ENCODE data around the gene AKAP13. TPM values are rescaled to one million over a fixed set of nuclear protein-coding genes. Genes with fewer than 3 reads are reported as not detected.

The AKAP13 gene
- polyA plus RNA-seq, 3 donors: 47.9 to 99.7 (median 92.6) TPM

DNA sequence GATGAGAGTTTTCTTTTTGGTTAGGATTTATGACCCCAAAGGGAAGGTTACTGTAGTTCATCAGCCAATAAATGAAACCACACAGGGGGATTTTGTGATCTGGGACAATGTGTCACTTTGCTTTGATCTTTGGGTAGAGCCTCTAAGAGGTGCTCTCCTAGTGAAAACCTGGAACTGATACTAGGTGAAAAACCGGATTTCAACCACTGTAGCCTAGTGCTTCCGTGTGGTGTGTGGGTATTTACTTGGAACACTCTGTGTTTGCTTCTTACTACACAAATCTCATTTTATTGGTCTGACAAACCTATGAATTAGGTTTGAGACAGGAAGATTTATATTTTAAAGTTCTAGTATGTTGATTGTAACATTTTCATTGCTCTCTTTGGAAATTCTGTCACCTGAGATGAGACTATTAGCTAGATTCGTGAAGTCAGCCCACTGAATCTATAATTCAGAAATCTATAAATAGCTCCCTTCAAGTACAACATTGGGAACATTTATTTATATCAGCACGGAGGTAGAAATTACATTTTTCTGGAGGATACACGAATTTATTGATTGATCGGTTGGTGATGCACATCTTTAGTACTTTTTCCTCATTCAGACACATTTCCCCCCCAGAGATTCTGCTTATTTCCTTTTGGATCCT is 119.8 kb downstream of the AKAP13 start:
- WGBS (ENCODE audit: insufficient coverage): no CpG with 5 or more reads among the region's 6 CpGs
- Histone ChIP-seq H3K4me3 (replicated peaks in 1 of 3; ENCODE audit: low read depth in 2 of 3, low read length in 3 of 3) (no peak overlapping the region), H3K79me2 (ENCODE audit: insufficient read depth, low read length) (peaks cover 20% of the 10 kb centered on the region), H3K27ac (ENCODE audit: low read depth in 1 of 2, low read length in 2 of 2) (no peak overlapping the region), H2AFZ (ENCODE audit: insufficient read depth, low read depth, low read length, poor library complexity, severe bottlenecking) (no peak overlapping the region), H3K4me1 (ENCODE audit: control insufficient read depth in 1 of 2, insufficient read depth in 2 of 2, low read length in 2 of 2) (peaks cover 7 to 8% of the 10 kb centered on the region in 2 donors), H3K9me3 (replicated peaks in 1 of 2; ENCODE audit: control insufficient read depth in 1 of 2, insufficient read depth in 1 of 2, low read length in 2 of 2) (no peaks in the 10 kb centered on the region), H3K4me2 (replicated peaks; ENCODE audit: extremely low read depth, low read length, poor library complexity, severe bottlenecking) (no peak overlapping the region), H3K36me3 (replicated peaks in 1 of 2; ENCODE audit: control insufficient read depth in 1 of 2, insufficient read depth in 2 of 2, low read length in 2 of 2) (no peaks in the 10 kb centered on the region), H3K27me3 (ENCODE audit: control insufficient read depth in 2 of 2, insufficient read depth in 2 of 2, low read length in 2 of 2) (no peaks in the 10 kb centered on the region), H3K9ac (ENCODE audit: insufficient read depth, low read length, poor library complexity, severe bottlenecking) (no peak overlapping the region), H4K20me1 (ENCODE audit: insufficient read depth, low read length) (peaks cover 4% of the 10 kb centered on the region)
- intact Hi-C loops (cut with micrococcal nuclease): loop anchor here in 1 of 2 donors (10.0 kb wide), 1 partner anchor 205 kb away; no protein-coding TSS in a partner anchor
- peaks cover 14% of the 10 kb centered on the region for H3K4me1 Mint-ChIP-seq
- TF ChIP-seq, protein P1, sequence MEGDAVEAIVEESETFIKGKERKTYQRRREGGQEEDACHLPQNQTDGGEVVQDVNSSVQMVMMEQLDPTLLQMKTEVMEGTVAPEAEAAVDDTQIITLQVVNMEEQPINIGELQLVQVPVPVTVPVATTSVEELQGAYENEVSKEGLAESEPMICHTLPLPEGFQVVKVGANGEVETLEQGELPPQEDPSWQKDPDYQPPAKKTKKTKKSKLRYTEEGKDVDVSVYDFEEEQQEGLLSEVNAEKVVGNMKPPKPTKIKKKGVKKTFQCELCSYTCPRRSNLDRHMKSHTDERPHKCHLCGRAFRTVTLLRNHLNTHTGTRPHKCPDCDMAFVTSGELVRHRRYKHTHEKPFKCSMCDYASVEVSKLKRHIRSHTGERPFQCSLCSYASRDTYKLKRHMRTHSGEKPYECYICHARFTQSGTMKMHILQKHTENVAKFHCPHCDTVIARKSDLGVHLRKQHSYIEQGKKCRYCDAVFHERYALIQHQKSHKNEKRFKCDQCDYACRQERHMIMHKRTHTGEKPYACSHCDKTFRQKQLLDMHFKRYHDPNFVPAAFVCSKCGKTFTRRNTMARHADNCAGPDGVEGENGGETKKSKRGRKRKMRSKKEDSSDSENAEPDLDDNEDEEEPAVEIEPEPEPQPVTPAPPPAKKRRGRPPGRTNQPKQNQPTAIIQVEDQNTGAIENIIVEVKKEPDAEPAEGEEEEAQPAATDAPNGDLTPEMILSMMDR (IDR thresholded peaks at IDR 0.05): no peak
- H3K4me3 Mint-ChIP-seq: no peak overlapping the region
- no peak for DNase-seq
- H3K36me3 Mint-ChIP-seq: peaks cover 0 to 4% of the 10 kb centered on the region in 2 donors
- H3K27me3 Mint-ChIP-seq (ENCODE audit: low read depth in 3 of 3): peaks cover 0 to 6% (median 0%) of the 10 kb centered on the region in 3 donors
- H3K27ac Mint-ChIP-seq: no peak overlapping the region
- peaks cover 0 to 2% (median 0%) of the 10 kb centered on the region in 7 donors for H3K9me3 Mint-ChIP-seq

DNA sequence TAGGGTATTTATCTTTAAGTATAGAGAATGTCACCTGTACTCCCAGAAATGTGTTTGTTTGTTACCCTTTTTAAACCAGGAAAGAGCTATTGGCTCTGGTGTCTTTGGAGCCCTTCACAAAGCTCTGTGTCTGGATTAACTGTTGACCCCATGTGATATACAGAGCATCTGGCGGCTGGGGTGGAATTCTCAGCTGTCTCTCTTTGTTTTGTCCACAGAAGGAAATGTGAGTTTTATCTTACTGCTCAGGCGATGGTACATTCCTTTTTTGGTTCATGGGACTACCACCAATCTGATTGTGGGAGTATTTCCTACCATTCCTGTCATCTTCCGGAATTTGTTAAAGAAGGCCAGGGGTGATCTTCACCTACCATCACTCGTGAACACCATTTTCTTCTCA is 120.3 kb downstream of the AKAP13 start:
- intact Hi-C loops (cut with micrococcal nuclease): loop anchor here in 1 of 2 donors (10.0 kb wide), 1 partner anchor 206 kb away; no protein-coding TSS in a partner anchor
- H3K9me3 Mint-ChIP-seq: peaks cover 0 to 2% (median 0%) of the 10 kb centered on the region in 7 donors
- H3K27me3 ChIP-seq (ENCODE audit: control insufficient read depth in 2 of 2, insufficient read depth in 2 of 2, low read length in 2 of 2): no peaks in the 10 kb centered on the region
- H3K27me3 Mint-ChIP-seq (ENCODE audit: low read depth in 3 of 3): peaks cover 0 to 4% (median 0%) of the 10 kb centered on the region in 3 donors
- H2AFZ ChIP-seq (ENCODE audit: insufficient read depth, low read depth, low read length, poor library complexity, severe bottlenecking): no peak overlapping the region
- no peak overlapping the region for H3K27ac Mint-ChIP-seq
- no peak overlapping the region for H3K4me3 Mint-ChIP-seq
- no peaks in the 10 kb centered on the region for H3K36me3 ChIP-seq (replicated peaks in 1 of 2; ENCODE audit: control insufficient read depth in 1 of 2, insufficient read depth in 2 of 2, low read length in 2 of 2)
- peaks cover 7 to 13% of the 10 kb centered on the region in 2 donors for H3K4me1 ChIP-seq (ENCODE audit: control insufficient read depth in 1 of 2, insufficient read depth in 2 of 2, low read length in 2 of 2)
- H3K79me2 ChIP-seq (ENCODE audit: insufficient read depth, low read length): peaks cover 25% of the 10 kb centered on the region
- no peak overlapping the region for H3K4me2 ChIP-seq (replicated peaks; ENCODE audit: extremely low read depth, low read length, poor library complexity, severe bottlenecking)
- H3K9me3 ChIP-seq (replicated peaks in 1 of 2; ENCODE audit: control insufficient read depth in 1 of 2, insufficient read depth in 1 of 2, low read length in 2 of 2): no peaks in the 10 kb centered on the region
- no peak overlapping the region for H3K27ac ChIP-seq (ENCODE audit: low read depth in 1 of 2, low read length in 2 of 2)
- TF ChIP-seq, protein P1 (IDR thresholded peaks at IDR 0.05): no peak
- H3K9ac ChIP-seq (ENCODE audit: insufficient read depth, low read length, poor library complexity, severe bottlenecking): no peak overlapping the region
- no peak for DNase-seq
- WGBS (ENCODE audit: insufficient coverage): 100% methylated on average over 1 of the region's 4 CpGs
- peaks cover 4% of the 10 kb centered on the region for H4K20me1 ChIP-seq (ENCODE audit: insufficient read depth, low read length)
- peaks cover 0 to 4% of the 10 kb centered on the region in 2 donors for H3K36me3 Mint-ChIP-seq
- H3K4me1 Mint-ChIP-seq: peaks cover 19% of the 10 kb centered on the region
- H3K4me3 ChIP-seq (replicated peaks in 1 of 3; ENCODE audit: low read depth in 2 of 3, low read length in 3 of 3): no peak overlapping the region
